ENCODE results near the gene CNDP1. TPM values are rescaled to one million over a fixed set of nuclear protein-coding genes. Genes with fewer than 3 reads are reported as not detected.
A peak's percentile ranks its signal among the peaks of the same experiment; 100 is the strongest.

The CNDP1 gene
- total RNA-seq, 1 donor from 2014 or later, result not detected

DNA sequence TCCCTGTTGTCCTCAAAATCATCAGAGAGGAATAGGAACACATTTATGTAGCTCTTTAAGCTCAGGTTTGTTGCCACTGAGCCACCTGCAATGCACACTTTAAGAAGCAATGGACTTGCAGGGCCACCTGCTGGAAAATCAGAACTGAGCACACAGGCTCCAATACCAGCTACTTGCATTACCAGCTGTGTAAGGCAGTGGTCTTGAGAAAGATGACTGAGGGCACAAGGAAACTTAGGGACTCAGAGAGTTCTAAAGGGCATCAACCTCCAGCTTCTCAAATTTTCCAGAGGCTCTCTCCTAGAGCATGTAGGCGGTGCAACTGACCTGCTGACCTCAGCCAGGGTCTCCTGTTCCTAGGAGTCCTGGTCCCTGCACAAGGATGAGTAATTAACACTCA lies 40.6 kb upstream of the CNDP1 start:
- no peak overlapping the region for H3K4me3 ChIP-seq (ENCODE audit: low read depth, low read length)
- DNase-seq (ENCODE audit: low read depth), result no peak
- TF ChIP-seq, protein P1, sequence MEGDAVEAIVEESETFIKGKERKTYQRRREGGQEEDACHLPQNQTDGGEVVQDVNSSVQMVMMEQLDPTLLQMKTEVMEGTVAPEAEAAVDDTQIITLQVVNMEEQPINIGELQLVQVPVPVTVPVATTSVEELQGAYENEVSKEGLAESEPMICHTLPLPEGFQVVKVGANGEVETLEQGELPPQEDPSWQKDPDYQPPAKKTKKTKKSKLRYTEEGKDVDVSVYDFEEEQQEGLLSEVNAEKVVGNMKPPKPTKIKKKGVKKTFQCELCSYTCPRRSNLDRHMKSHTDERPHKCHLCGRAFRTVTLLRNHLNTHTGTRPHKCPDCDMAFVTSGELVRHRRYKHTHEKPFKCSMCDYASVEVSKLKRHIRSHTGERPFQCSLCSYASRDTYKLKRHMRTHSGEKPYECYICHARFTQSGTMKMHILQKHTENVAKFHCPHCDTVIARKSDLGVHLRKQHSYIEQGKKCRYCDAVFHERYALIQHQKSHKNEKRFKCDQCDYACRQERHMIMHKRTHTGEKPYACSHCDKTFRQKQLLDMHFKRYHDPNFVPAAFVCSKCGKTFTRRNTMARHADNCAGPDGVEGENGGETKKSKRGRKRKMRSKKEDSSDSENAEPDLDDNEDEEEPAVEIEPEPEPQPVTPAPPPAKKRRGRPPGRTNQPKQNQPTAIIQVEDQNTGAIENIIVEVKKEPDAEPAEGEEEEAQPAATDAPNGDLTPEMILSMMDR (conservative IDR thresholded peaks at IDR 0.05; ENCODE audit: low read depth, low read length), result peak; percentile 90

DNA sequence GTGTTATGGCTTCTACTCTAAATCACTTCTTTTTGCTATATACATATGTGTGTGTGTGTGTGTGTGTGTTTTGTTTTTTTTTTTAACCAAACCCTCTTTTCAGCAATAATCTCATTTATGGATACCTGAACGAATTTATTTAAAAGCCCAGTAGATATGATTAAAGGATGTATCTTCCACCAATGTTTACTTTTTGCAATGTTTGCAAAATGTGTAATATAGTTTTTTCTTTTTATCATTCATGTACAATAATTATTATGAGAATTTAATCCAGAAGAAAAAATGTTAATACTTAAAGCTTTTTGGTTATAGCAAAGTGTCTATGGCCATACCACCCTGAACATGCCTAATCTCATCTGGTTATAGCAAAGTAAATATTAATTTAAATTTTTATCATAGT lies 39.8 kb upstream of the CNDP1 start:
- no peak for DNase-seq (ENCODE audit: low read depth)
- no peak overlapping the region for H3K4me3 ChIP-seq (ENCODE audit: low read depth, low read length)
- TF ChIP-seq, protein P1 (conservative IDR thresholded peaks at IDR 0.05; ENCODE audit: low read depth, low read length), result no peak

DNA sequence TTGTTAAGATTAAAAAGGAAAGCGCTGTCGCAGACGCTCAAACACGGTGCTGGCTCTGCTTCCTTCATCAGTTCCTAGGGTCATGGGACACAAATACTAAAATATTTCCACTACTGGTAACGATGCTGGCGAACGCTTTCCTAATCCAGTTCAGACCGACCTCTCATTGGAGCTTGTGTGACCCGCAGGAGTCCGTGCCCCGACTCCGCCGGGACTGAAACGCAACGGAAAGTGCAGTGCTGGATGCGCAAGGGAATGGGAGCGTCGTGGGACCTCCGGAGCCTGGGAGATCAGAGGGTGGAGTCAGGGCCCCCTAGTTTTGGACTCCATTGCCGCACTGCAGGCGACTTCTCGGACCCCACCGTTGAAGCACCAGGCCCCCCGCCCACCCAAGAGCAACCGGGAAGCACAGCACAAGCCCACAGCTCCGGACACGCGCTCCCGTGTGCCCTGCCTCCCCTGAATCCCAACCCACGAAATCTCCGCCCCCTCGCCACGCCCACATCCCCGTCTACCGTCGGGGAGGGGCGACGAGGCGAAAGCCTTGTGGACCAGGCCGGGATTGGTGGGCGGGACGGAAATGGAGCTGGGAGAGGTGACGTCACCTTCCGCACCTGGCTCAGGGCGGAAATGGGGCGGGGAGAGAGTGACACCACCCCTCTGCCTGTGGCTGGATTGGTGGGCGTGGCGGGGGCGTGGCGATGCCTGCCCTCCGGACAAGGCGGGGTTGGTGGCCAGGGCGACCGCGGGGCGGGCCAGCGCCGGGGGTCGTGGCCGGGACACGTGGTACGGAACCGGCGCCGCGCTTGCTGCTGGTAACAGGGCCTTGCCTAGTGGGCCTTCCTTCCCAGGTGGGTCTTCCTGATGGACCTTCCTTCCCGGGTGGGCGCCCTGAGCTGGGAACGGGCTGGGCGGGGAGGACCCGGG lies 38.5 kb upstream of the CNDP1 start, which contains the start of gene CNDP2:
Gene CNDP2, plus strand, starts transcription at position 783 of the 927 bp plus-strand sequence. CDS start 3,611 bp downstream, outside the sequence.
- H3K4me3 ChIP-seq (ENCODE audit: low read depth, low read length), result peak within 1 kb of the TSS; percentile 93
- TF ChIP-seq, protein P1 (conservative IDR thresholded peaks at IDR 0.05; ENCODE audit: low read depth, low read length), result no peak
- DNase-seq (ENCODE audit: low read depth), result peak; percentile 80

DNA sequence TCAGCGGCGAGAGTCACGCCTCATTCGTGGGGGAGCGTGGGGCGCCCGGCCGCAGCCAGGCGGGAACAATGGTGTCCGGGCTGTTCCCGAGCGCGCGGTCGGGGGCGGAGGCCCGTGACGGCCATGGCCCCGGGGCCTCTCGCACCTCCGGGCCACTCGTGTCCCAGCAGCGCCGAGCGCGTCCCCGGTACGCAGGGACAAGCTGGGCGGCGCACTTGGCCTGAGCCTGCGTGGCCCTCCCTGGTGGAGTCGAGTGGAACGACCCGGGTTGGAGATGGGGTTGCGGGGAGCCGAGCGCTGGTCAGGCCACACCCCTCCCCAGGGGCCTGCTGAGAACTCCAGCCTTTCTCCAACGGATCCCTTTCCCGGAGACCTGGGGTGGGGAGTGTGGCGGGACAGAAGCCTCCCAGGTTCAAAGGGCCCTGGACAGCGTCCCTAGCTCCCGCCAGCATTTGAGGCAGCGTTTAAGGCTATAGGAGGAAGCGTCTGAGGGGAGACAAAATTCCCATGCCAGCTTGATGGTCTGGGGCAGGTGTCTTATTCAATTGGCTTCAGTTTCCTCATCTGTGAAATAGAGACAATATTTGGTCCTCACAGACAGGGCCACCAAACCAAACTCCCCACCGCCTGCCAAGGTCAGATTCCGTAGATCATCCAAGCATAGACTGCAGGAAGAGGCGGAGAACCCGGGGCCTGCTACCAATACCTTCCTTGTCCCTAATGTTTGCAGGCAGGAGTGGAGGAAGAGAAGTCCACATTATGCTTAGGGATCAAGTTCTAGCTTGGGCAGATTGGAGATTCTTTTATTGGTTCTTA lies 37.6 kb upstream of the CNDP1 start:
- peak overlapping the region; percentile 93 for H3K4me3 ChIP-seq (ENCODE audit: low read depth, low read length)
- TF ChIP-seq, protein P1 (conservative IDR thresholded peaks at IDR 0.05; ENCODE audit: low read depth, low read length), result no peak
- no peak for DNase-seq (ENCODE audit: low read depth)

DNA sequence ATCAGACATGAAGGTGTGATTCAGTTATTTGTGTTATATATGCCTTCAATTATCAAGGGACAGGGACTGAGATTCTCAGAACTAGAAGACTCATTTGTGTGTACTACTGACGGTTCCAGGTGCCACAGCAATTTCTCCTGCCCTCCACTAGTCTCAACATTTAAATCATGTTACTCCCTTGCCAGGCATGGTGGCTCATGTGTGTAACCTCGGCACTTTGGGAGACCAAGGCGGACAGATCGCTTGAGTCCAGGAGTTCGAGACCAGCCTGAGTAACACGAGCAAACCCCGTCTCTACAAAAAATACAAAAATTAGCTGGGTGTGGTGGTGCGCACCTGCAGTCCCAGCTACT lies 37.0 kb upstream of the CNDP1 start:
- TF ChIP-seq, protein P1 (conservative IDR thresholded peaks at IDR 0.05; ENCODE audit: low read depth, low read length), result no peak
- DNase-seq (ENCODE audit: low read depth), result no peak
- H3K4me3 ChIP-seq (ENCODE audit: low read depth, low read length), result peak overlapping the region; percentile 93

DNA sequence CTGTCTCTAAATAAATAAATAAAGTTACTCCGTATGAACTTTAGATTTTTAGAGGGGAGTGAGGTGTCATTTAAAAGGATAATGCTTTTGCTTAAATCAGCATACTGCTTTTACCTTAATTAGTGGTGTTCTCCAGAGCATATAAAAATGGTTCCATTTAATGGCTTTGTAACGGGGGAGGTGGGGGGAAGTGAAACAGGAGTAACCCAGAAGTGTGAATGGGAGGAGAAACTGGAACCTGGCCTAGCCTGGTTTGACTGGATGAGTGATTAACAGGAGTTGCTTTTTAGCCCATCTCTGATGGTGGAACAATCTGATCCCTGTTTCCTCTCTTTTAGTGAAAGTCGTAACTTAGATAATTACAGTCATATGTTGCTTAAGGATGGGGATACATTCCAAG lies 36.5 kb upstream of the CNDP1 start:
- no peak for DNase-seq (ENCODE audit: low read depth)
- H3K4me3 ChIP-seq (ENCODE audit: low read depth, low read length), result peak overlapping the region; percentile 93
- TF ChIP-seq, protein P1 (conservative IDR thresholded peaks at IDR 0.05; ENCODE audit: low read depth, low read length), result no peak
